Stimulated activated CD4-positive, alpha-beta T cell treated with anti-CD3 and anti-CD28 coated beads, Interleukin-1b, Interleukin-23, amount 100 ng/mL, for 24 hours (primary cell): Measurements from ENCODE around the gene RANBP10.

ENCODE experiments used
- DNase-seq, 4 experiments: peaks; one replicate each; pipeline ENCODE4 v3.0.0-alpha.2; 2020; ENCODE audit warnings: low read depth in 4 of 4, low spot score in 1 of 4

The RANBP10 gene

GRCh38 chr16:67749436-67750078 is 56.8 kb downstream of the RANBP10 start:
- DNase-seq: no peak

DNA sequence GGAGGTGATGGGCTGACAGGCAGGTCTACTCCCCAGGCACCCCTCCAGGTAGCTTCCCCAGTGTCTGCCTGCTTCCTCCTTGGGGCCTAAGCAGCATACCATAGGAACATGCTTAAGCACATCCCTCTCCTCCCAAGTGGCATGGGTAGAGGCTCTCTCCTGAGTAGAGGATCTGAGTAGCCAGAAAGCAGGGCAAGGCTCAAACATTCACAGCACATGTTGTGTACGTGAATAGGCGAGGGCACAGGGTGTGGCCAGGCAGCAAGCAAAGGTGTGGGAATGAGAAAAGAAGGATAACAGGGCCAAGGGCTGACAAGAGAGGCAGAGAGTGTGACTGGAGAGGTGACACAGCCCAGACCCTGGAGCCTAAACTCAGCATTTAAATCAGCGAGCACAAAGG is 57.5 kb downstream of the RANBP10 start:
- DNase-seq: no peak

DNA sequence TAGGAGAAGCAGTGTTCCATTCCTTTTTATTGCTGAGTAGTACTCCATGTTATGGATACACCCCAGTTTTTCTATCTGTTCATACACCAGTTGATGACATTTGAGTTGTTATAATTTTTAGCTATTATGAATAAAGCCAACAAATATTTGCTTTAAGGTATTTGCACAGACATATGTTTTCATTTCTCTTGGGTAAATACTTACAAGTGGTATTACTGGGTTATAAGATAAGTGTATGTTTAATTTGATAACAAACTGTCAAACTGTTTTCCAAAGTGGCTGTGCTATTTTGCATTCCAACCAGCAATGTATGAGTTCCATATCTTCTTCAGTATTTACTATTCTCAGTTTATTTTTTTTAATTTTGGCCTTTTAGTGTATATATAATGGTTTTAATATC is 59.5 kb downstream of the RANBP10 start:
- DNase-seq: no peak

DNA sequence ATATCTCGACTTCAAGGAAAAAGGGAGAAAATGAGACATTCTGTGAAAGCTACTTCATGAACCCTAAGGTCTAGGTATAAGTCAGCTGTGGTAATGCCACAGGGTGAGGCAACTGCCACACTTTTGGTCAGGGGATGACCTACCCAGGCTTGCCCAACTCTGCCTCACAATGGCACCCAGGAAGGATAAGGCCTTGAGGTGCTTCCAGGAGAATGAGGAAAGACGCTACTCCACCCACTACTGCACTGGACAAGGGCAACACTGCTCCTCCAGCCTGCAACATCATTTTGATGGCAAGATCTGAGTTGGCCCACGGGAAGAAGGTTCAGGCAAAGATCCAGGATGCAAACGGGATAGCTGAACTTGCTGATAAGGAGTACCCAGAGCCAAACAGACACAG is 65.2 kb downstream of the RANBP10 start:
- no peak for DNase-seq

- no peak for DNase-seq
These were observed 66.0 kb downstream of the RANBP10 start for GRCh38 chr16:67740391-67740790.

GRCh38 chr16:67736858-67737257 is 69.5 kb downstream of the RANBP10 start:
- DNase-seq: no peak

GRCh38 chr16:67734731-67735201 is 71.6 kb downstream of the RANBP10 start:
- no peak for DNase-seq

DNA sequence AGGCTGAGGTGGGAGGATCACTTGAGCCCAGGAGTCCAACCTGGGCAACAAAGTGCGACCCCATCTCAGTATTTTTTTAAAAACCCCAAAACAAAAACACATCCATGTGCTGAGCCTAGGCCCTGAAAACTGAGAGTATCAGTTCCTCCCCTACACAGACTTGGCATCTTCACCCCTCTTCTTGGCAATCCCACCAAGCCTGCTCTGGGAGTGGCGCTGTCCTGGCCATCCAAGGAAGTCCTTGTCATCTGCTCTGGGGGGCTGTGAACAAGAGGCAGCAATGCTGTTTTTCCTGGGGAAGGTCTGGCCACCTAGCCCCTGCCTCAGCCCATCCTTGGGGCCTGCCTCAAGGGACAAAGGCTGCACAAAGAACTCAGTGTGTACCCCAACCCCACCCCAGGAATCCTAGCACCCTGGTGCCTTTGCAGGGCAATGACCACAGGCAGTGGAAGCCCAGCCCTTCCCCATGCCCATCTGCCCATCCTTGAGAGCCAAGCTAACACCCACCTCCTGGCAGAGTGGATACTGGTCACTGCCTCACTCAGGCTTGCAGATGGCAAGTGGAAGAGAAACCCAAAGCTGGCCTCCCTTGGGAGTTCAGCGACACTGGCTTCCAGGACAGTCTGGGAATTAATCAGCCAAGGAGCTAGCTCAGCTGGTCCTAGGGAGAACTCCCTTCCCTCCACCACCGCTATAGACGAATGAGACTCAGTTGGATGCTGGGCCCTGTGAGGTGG is 72.5 kb downstream of the RANBP10 start:
- no peak for DNase-seq

GRCh38 chr16:67731753-67732095 is 74.6 kb downstream of the RANBP10 start:
- DNase-seq: no peak

GRCh38 chr16:67731071-67731752 is 75.1 kb downstream of the RANBP10 start:
- DNase-seq: no peak

GRCh38 chr16:67730326-67730725 is 76.0 kb downstream of the RANBP10 start:
- DNase-seq: no peak

- no peak for DNase-seq
These were observed 76.6 kb downstream of the RANBP10 start for GRCh38 chr16:67729636-67730248.

GRCh38 chr16:67727521-67728485 is 78.6 kb downstream of the RANBP10 start:
- DNase-seq: no peak

DNA sequence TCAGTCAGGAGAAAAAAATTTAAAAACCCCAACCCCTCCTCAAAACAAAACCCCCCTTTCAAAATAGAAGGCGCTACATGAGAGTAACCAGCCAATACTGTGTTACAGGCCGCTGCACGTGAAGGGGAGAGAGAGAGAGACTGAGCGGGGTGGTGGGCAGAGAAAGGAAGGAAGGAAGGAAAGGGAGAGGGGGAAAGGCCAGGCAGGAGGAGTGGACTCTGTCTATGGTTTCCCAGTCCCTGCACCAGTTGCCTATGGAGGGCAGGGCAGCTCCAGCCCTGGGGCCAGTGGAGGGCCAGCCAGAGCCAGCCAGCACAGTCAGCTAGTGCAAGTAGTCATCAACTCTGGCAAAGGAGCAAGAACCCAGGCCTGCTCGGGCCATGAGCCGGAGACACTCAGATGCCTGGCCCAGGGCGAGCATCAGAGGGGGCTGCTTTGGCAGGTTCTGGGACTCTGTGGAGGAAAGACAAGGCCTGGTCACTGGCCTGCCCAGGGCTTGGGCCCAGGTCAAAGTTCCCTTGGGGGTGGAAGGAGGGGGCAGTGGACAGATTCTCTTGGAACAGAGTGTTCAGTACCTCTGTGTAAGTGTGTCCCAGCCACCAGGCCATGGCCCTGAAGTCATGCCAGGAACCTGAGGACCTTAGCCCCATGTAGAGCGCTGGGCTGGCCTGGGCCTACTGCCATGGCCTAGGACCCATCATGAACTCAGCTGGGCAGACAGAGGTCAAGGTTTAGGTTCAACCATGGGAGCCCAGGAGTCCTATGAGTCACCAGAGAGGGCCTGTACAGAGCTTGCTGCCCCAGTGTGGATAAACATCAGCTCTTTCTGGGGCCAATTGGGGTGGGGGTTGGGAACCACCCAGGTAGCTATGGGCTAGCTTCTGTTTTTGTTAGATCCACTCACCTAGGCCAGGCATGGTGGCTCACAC is 80.0 kb downstream of the RANBP10 start:
- DNase-seq: no peak

DNA sequence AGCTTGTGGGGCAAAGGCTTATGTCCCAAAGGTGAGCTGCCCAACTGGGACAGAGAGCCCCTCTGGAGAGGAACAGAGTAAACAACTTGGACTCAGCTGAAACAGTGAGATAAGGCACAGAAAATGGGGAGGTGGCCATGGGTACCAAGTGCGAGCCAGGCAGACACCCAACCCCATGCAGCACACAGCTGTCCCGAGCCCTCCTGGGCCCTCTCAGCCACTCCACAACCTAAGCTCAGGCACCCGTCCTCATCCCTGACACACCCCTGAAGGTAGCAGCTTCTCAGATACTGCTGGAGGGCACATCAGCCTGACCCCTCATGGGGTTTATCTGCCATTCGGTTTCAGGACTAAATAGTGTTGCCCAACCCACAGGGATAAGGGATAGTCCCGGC is 82.5 kb downstream of the RANBP10 start:
- no peak for DNase-seq

DNA sequence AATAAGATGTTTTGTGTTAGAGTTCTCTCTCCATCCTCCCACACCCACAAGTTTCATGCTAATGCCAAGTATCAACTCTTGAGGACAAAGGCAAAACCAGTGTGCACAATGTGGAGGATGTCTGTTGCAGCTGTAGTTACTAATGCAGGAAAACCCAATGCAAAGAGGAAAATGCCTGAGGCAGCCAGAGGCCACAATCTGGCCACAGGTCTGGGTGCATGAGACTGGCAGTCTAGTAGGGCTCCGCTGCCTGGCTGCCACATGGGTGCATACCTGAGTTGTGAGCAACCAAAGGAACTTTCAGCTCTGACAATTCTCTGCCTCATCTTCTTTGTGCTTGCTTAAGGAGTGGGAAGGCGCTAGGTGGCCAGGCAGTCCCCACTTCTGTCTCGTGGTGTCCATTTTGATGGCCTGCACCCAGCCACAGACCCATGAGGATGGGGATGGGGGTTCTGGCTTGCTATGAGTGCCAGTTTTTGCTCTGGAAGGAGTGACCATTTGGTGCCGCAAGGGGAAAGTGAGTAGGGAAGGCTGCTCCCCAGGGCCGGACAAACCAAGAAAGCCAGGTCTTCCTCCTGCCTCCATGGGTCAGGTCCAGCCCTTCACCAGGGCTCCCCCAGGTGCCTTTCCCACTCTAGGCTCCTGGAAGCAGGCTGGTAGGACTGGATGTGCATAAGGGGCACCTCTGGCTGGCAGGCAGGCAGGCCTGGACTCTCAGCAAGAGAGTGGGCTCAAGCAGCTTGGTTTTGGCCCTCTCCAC is 83.0 kb downstream of the RANBP10 start:
- DNase-seq: no peak

GRCh38 chr16:67720236-67720635 is 86.1 kb downstream of the RANBP10 start:
- no peak for DNase-seq

GRCh38 chr16:67719778-67720144 is 86.6 kb downstream of the RANBP10 start:
- no peak for DNase-seq
